ENCODE results near the gene DMD.

GRCh38 chrX:32281853-32282252 is 929.5 kb downstream of the DMD start:
- TF ChIP-seq CTCF (IDR thresholded peaks at IDR 0.05) (no peak), EZH2 (IDR thresholded peaks at IDR 0.05; ENCODE audit: borderline replicate concordance, insufficient read depth, low read depth, low read length, poor library complexity, severe bottlenecking) (no peak)
